IPS DF 19.7 (cell line): ENCODE measurements around the gene CDH8.

Experiments
- DNase-seq: peaks from one replicate; pipeline ENCODE4 v3.0.0-alpha.2; 2013; ENCODE audit warnings: low read depth, low spot score

Gene CDH8

DNA sequence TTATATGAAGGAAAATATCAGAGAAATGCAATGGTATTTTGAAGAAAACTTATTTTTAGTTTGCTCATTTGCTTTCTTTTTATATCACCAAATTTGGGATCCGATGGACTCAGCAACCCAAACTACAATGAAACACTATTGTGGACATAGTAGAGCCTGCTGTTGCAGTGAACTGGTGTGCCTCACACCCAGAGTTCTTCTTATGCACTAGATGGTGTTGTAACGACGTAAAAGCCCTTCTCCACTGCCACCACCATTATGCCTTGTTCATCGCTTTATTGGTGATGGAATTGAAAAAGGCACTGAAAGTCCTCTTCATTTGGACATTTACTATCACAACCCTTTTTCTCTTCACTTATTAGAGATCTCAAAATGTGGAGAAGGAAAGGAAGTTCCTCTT is 381.3 kb downstream of the CDH8 start:
- DNase-seq: no peak

- DNase-seq: no peak
These were observed 382.7 kb downstream of the CDH8 start for GRCh38 chr16:61653544-61653943.

- DNase-seq: no peak
These were observed 390.7 kb downstream of the CDH8 start for GRCh38 chr16:61645561-61645960.

GRCh38 chr16:61644736-61645135 is 391.5 kb downstream of the CDH8 start:
- no peak for DNase-seq

GRCh38 chr16:61617219-61617783 is 418.9 kb downstream of the CDH8 start:
- DNase-seq: no peak

- no peak for DNase-seq
These were observed 420.1 kb downstream of the CDH8 start for GRCh38 chr16:61616088-61616487.

DNA sequence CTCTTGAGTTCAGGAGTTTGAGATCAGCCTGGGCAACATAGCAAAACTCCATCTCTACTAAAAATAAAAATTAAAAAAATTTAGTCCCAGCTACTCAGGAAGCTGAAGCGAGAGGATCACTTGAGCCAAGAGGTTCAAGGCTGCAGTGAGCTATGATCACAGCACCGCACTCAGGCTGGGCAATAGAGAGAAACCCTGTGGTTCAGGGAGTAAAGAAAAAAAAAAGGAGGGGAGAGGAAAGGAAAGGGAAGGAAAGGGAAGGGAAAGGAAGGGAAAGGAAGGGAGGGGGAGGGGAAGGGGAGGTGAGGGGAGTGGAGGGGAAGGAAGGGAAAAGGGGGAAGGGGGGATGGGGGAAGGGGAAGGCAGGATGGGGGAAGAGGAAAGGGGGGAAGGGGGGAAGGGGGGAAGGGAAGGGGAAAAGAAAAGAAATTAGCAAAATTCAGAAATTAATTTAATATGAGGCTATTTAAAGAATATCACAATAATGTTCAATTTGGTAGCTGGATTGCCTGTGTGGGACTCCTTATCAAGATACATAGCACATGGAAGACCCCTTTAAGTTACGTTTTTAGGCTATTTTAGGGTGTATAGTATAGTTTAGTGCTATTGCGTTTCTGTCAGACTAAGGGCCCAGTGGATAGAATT is 424.3 kb downstream of the CDH8 start:
- no peak for DNase-seq

GRCh38 chr16:61606581-61606980 is 429.7 kb downstream of the CDH8 start:
- DNase-seq: no peak
